Hepatocyte (in vitro differentiated cells): ENCODE measurements around the gene DLX3. TPM values are rescaled to one million over a fixed set of nuclear protein-coding genes. Genes with fewer than 3 reads are reported as not detected.
"Not testable (repeated sequence)": the region's sequence is repeated elsewhere in the genome, so short reads cannot be mapped to it uniquely, and the experiment has no call there.

Experiments
- DNase-seq: peaks from one replicate; pipeline ENCODE4 v3.0.0-alpha.2; 2016; ENCODE audit warnings: low spot score
- H2AFZ ChIP-seq: fragments of 200-600 bp; sonication (generic); 2 replicates; pipeline ENCODE4 v1.6.0; 2016; ENCODE audit warnings: antibody characterized with exemption, mild to moderate bottlenecking
- H3K27ac ChIP-seq: fragments of 200-600 bp; sonication (generic); 2 replicates; pipeline ENCODE4 v1.5.1; 2016; ENCODE audit warnings: mild to moderate bottlenecking
- H3K27me3 ChIP-seq: fragments of 200-600 bp; sonication (generic); 2 replicates; pipeline ENCODE4 v1.6.1; 2016
- H3K36me3 ChIP-seq: fragments of 200-600 bp; sonication (generic); replicated peaks from 2 replicates; pipeline ENCODE4 v1.5.1; 2016; ENCODE audit warnings: low read depth; ENCODE audit not compliant: insufficient read depth
- H3K4me1 ChIP-seq: fragments of 200-600 bp; sonication (generic); 2 replicates; pipeline ENCODE4 v1.5.1; 2016; ENCODE audit warnings: mild to moderate bottlenecking, moderate library complexity; ENCODE audit not compliant: insufficient read depth
- H3K4me2 ChIP-seq: fragments of 200-600 bp; sonication (generic); 2 replicates; pipeline ENCODE4 v1.6.0; 2016
- H3K4me3 ChIP-seq: fragments of 200-600 bp; sonication (generic); 2 replicates; pipeline ENCODE4 v1.5.1; 2016; ENCODE audit warnings: mild to moderate bottlenecking
- H3K79me2 ChIP-seq: fragments of 200-600 bp; sonication (generic); 2 replicates; pipeline ENCODE4 v1.6.0; 2017; ENCODE audit warnings: mild to moderate bottlenecking
- H3K9me2 ChIP-seq: fragments of 200-600 bp; sonication (generic); replicated peaks from 2 replicates; pipeline ENCODE4 v1.6.0; 2017; ENCODE audit warnings: mild to moderate bottlenecking; ENCODE audit not compliant: insufficient read depth
- H3K9me3 ChIP-seq: fragments of 200-600 bp; sonication (generic); 2 replicates; pipeline ENCODE4 v1.5.1; 2016; ENCODE audit warnings: low read depth, mild to moderate bottlenecking
- H4K20me1 ChIP-seq: fragments of 200-600 bp; sonication (generic); 2 replicates; pipeline ENCODE4 v1.6.0; 2016; ENCODE audit warnings: mild to moderate bottlenecking; ENCODE audit not compliant: insufficient read depth, poor library complexity, severe bottlenecking
- CTCF ChIP-seq: fragments of 200-600 bp; sonication (generic); IDR thresholded peaks from 2 replicates; pipeline ENCODE4 v1.5.1; 2016; ENCODE audit warnings: antibody characterized with exemption, mild to moderate bottlenecking; ENCODE audit not compliant: poor library complexity
- EZH2 ChIP-seq: fragments of 200-600 bp; sonication (generic); IDR thresholded peaks from 2 replicates; pipeline ENCODE4 v1.6.1; 2016; ENCODE audit warnings: antibody characterized with exemption, mild to moderate bottlenecking, borderline replicate concordance
- EZH2phosphoT487 ChIP-seq: fragments of 200-600 bp; sonication (generic); IDR thresholded peaks from one replicate; pipeline ENCODE4 v1.6.1; 2018; ENCODE audit warnings: antibody characterized with exemption, mild to moderate bottlenecking, low read depth, moderate library complexity; ENCODE audit not compliant: unreplicated experiment, severe bottlenecking
- WGBS: methylation state at CpG from one replicate; pipeline ENCODE4 v1.1.6; 2016; ENCODE audit warnings: low lambda C conversion rate; ENCODE audit errors: missing lambda C conversion rate; 5-methylcytosine and 5-hydroxymethylcytosine counted together
- polyA plus RNA-seq: library from polyadenylated mRNA; unstranded; fragments of >200 nt; fragmentation: Nextera tagmentation; extraction: Ambion mirVana; gene quantifications from 2 replicates; pipeline ENCODE4 v1.2.1, GENCODE V29; 2016
- total RNA-seq: library from RNA; depleted of rRNA; stranded (reverse); fragments of >200 nt; gene quantifications from 2 replicates; pipeline ENCODE4 v1.2.3, GENCODE V29; 2014

Gene DLX3
- total and polyA plus RNA-seq, 2 experiments from 2014 or later, result 0.37 to 1.1 TPM

- H3K27me3 ChIP-seq, result no peaks in the 10 kb centered on the region
- no peak for DNase-seq
- no peaks in the 10 kb centered on the region for H3K9me3 ChIP-seq
- H3K4me3 ChIP-seq, result no peak overlapping the region
- H3K4me1 ChIP-seq, result peaks cover 8% of the 10 kb centered on the region
- no peak overlapping the region for H2AFZ ChIP-seq
- H3K4me2 ChIP-seq, result no peak overlapping the region
- WGBS, result 97% methylated on average over 5 of the region's 5 CpGs
- H3K27ac ChIP-seq, result no peak overlapping the region
- no peaks in the 10 kb centered on the region for H3K9me2 ChIP-seq
- no peaks in the 10 kb centered on the region for H4K20me1 ChIP-seq
- no peaks in the 10 kb centered on the region for H3K79me2 ChIP-seq
- no peaks in the 10 kb centered on the region for H3K36me3 ChIP-seq
- no peak for TF ChIP-seq EZH2
- TF ChIP-seq EZH2phosphoT487, result no peak
- TF ChIP-seq CTCF, result no peak
Observed at GRCh38 chr17:50042211-50042610, 47.2 kb upstream of the DLX3 start.

- H3K27ac ChIP-seq, H3K27me3 ChIP-seq, H3K4me3 ChIP-seq, H4K20me1 ChIP-seq, DNase-seq, H3K9me2 ChIP-seq, H3K9me3 ChIP-seq, H3K36me3 ChIP-seq, H3K79me2 ChIP-seq, H2AFZ ChIP-seq, H3K4me2 ChIP-seq: not testable (repeated sequence)
- H3K4me1 ChIP-seq, result peaks cover 25% of the 10 kb centered on the region
- 91% methylated on average over 5 of the region's 5 CpGs for WGBS
Observed at GRCh38 chr17:50040496-50040895, 45.5 kb upstream of the DLX3 start.

- TF ChIP-seq EZH2phosphoT487, result no peak
- TF ChIP-seq EZH2, result no peak
- TF ChIP-seq CTCF, result no peak
- DNase-seq, result no peak
- WGBS, result 86% methylated on average over 4 of the region's 4 CpGs
Observed at GRCh38 chr17:50039058-50039457, 44.0 kb upstream of the DLX3 start.

GRCh38 chr17:50037321-50038107, 42.5 kb upstream of the DLX3 start:
- peak; percentile 40 for DNase-seq
- H3K36me3 ChIP-seq, result no peaks in the 10 kb centered on the region
- no peaks in the 10 kb centered on the region for H3K27me3 ChIP-seq
- no peaks in the 10 kb centered on the region for H4K20me1 ChIP-seq
- 81% methylated on average over 10 of the region's 14 CpGs for WGBS
- no peak overlapping the region for H3K4me3 ChIP-seq
- H3K27ac ChIP-seq, result peak overlapping the region; percentile 9
- peak overlapping the region; percentile 25 for H3K4me2 ChIP-seq
- H2AFZ ChIP-seq, result no peak overlapping the region
- no peak for TF ChIP-seq CTCF
- no peak for TF ChIP-seq EZH2
- no peak for TF ChIP-seq EZH2phosphoT487
- H3K9me2 ChIP-seq, result no peaks in the 10 kb centered on the region
- peaks cover 36% of the 10 kb centered on the region for H3K4me1 ChIP-seq
- no peaks in the 10 kb centered on the region for H3K9me3 ChIP-seq
- H3K79me2 ChIP-seq, result no peaks in the 10 kb centered on the region

More at GRCh38 chr17:50039058-50039457, 44.0 kb upstream of the DLX3 start:
- Histone ChIP-seq H3K4me1 (peaks cover 31% of the 10 kb centered on the region), H3K79me2 (no peaks in the 10 kb centered on the region), H2AFZ (no peak overlapping the region), H3K36me3 (no peaks in the 10 kb centered on the region), H3K9me2 (no peaks in the 10 kb centered on the region), H4K20me1 (no peaks in the 10 kb centered on the region), H3K4me2 (no peak overlapping the region), H3K27ac (no peak overlapping the region), H3K27me3 (no peaks in the 10 kb centered on the region), H3K9me3 (no peaks in the 10 kb centered on the region), H3K4me3 (no peak overlapping the region)
